ENCODE results near the gene ACACB.

The ACACB gene

GRCh38 chr12:109289004-109289403 is 172.6 kb downstream of the ACACB start:
- Histone ChIP-seq H2AFZ (ENCODE audit: low read depth) (no peak overlapping the region), H3K4me3 (IDR thresholded peaks at IDR 0.05; ENCODE audit: insufficient read depth, low read depth, low read length) (no peak overlapping the region), H4K20me1 (ENCODE audit: insufficient read depth) (no peaks in the 10 kb centered on the region), H3K27ac (no peak overlapping the region), H3K9ac (no peak overlapping the region), H3K27me3 (ENCODE audit: insufficient read depth, low read depth) (no peaks in the 10 kb centered on the region), H3K4me2 (no peak overlapping the region), H3K36me3 (ENCODE audit: insufficient read depth) (no peaks in the 10 kb centered on the region), H3K4me1 (ENCODE audit: low read depth, poor library complexity, severe bottlenecking) (no peaks in the 10 kb centered on the region), H3K79me2 (ENCODE audit: insufficient read depth, low read depth) (no peaks in the 10 kb centered on the region)
- no peak for TF ChIP-seq CTCF (conservative IDR thresholded peaks at IDR 0.05; ENCODE audit: low read depth, low read length)

- no peaks in the 10 kb centered on the region for H3K79me2 ChIP-seq (ENCODE audit: insufficient read depth, low read depth)
- H3K4me1 ChIP-seq (ENCODE audit: low read depth, poor library complexity, severe bottlenecking): no peaks in the 10 kb centered on the region
- no peak for TF ChIP-seq CTCF (conservative IDR thresholded peaks at IDR 0.05; ENCODE audit: low read depth, low read length)
- H3K4me3 ChIP-seq (IDR thresholded peaks at IDR 0.05; ENCODE audit: insufficient read depth, low read depth, low read length): no peak overlapping the region
- H3K36me3 ChIP-seq (ENCODE audit: insufficient read depth): no peaks in the 10 kb centered on the region
- H3K27ac ChIP-seq: no peak overlapping the region
- no peaks in the 10 kb centered on the region for H4K20me1 ChIP-seq (ENCODE audit: insufficient read depth)
- no peak overlapping the region for H3K9ac ChIP-seq
- no peak overlapping the region for H2AFZ ChIP-seq (ENCODE audit: low read depth)
- H3K27me3 ChIP-seq (ENCODE audit: insufficient read depth, low read depth): no peaks in the 10 kb centered on the region
- no peak overlapping the region for H3K4me2 ChIP-seq
Measured at GRCh38 chr12:109289551-109289950, 173.2 kb downstream of the ACACB start.

- no peaks in the 10 kb centered on the region for H3K27me3 ChIP-seq (ENCODE audit: insufficient read depth, low read depth)
Measured at GRCh38 chr12:109290061-109290460, 173.7 kb downstream of the ACACB start.

GRCh38 chr12:109291117-109291516 is 174.7 kb downstream of the ACACB start:
- Histone ChIP-seq H3K4me1 (ENCODE audit: low read depth, poor library complexity, severe bottlenecking) (no peaks in the 10 kb centered on the region), H3K9ac (no peak overlapping the region), H2AFZ (ENCODE audit: low read depth) (no peak overlapping the region), H3K79me2 (ENCODE audit: insufficient read depth, low read depth) (no peaks in the 10 kb centered on the region), H3K27ac (no peak overlapping the region), H3K4me3 (IDR thresholded peaks at IDR 0.05; ENCODE audit: insufficient read depth, low read depth, low read length) (no peak overlapping the region), H3K27me3 (ENCODE audit: insufficient read depth, low read depth) (no peaks in the 10 kb centered on the region), H3K4me2 (no peak overlapping the region), H4K20me1 (ENCODE audit: insufficient read depth) (no peaks in the 10 kb centered on the region), H3K36me3 (ENCODE audit: insufficient read depth) (no peaks in the 10 kb centered on the region)
- TF ChIP-seq CTCF (conservative IDR thresholded peaks at IDR 0.05; ENCODE audit: low read depth, low read length): no peak

More at GRCh38 chr12:109290061-109290460, 173.7 kb downstream of the ACACB start:
- H2AFZ ChIP-seq (ENCODE audit: low read depth): no peak overlapping the region
- no peaks in the 10 kb centered on the region for H3K36me3 ChIP-seq (ENCODE audit: insufficient read depth)
- H4K20me1 ChIP-seq (ENCODE audit: insufficient read depth): no peaks in the 10 kb centered on the region
- no peak overlapping the region for H3K4me2 ChIP-seq
- H3K9ac ChIP-seq: no peak overlapping the region
- no peak for TF ChIP-seq CTCF (conservative IDR thresholded peaks at IDR 0.05; ENCODE audit: low read depth, low read length)
- H3K79me2 ChIP-seq (ENCODE audit: insufficient read depth, low read depth): no peaks in the 10 kb centered on the region
- no peak overlapping the region for H3K4me3 ChIP-seq (IDR thresholded peaks at IDR 0.05; ENCODE audit: insufficient read depth, low read depth, low read length)
- no peak overlapping the region for H3K27ac ChIP-seq
- H3K4me1 ChIP-seq (ENCODE audit: low read depth, poor library complexity, severe bottlenecking): no peaks in the 10 kb centered on the region

Measured in KMS-11 (cell line).